WTC11 (cell line): Measurements from ENCODE around the gene GALNT16. TPM values are rescaled to one million over a fixed set of nuclear protein-coding genes. Genes with fewer than 3 reads are reported as not detected.

Experiments
- ATAC-seq: fragments of 200-7000 bp; cut with Tn5 transposase; 2 replicates; pipeline ENCODE4 v1.10.0; 2021; ENCODE audit warnings: mild to moderate bottlenecking, moderate library complexity
- CTCF ChIA-PET: fragments of 300-600 bp; sonication (Branson Sonifier 250); formaldehyde crosslinking; loops from one replicate; lab custom pipeline; 2021; ENCODE audit warnings: antibody characterized with exemption; lab: Charles Lee
- POLR2A ChIA-PET: fragments of 350-600 bp; sonication (Branson Sonifier 250); formaldehyde crosslinking; loops from one replicate; lab custom pipeline; 2021; ENCODE audit warnings: antibody characterized with exemption; lab: Charles Lee
- DNase-seq: peaks from one replicate; pipeline ENCODE4 v3.0.0; 2021; ENCODE audit warnings: low spot score
- H3K27ac Mint-ChIP-seq: 2 replicates; pipeline ENCODE4 v1.8.0; 2021; ENCODE audit warnings: mixed read lengths
- H3K27me3 Mint-ChIP-seq: 2 replicates; pipeline ENCODE4 v1.8.0; 2021; ENCODE audit warnings: low read depth, mild to moderate bottlenecking, moderate library complexity, mixed read lengths
- H3K36me3 Mint-ChIP-seq: 2 replicates; pipeline ENCODE4 v1.8.0; 2021; ENCODE audit warnings: mixed read lengths
- H3K4me1 Mint-ChIP-seq: 2 replicates; pipeline ENCODE4 v1.8.0; 2022; ENCODE audit warnings: mixed read lengths
- H3K4me3 Mint-ChIP-seq: 2 replicates; pipeline ENCODE4 v1.8.0; 2021; ENCODE audit warnings: mild to moderate bottlenecking, moderate library complexity, mixed read lengths
- H3K9me3 Mint-ChIP-seq: 2 replicates; pipeline ENCODE4 v1.8.0; 2021; ENCODE audit warnings: mixed read lengths
- ESRRA ChIP-seq: sonication (generic); formaldehyde crosslinking; IDR thresholded peaks from 2 replicates; pipeline ENCODE4 v1.8.1; 2022; ENCODE audit warnings: mild to moderate bottlenecking, missing genetic modification reagents, borderline replicate concordance
- FOXJ3 ChIP-seq: sonication (generic); formaldehyde crosslinking; IDR thresholded peaks from 2 replicates; pipeline ENCODE4 v1.9.0; 2021; ENCODE audit warnings: missing genetic modification reagents, mild to moderate bottlenecking, borderline replicate concordance
- IRF2 ChIP-seq: sonication (generic); formaldehyde crosslinking; IDR thresholded peaks from 2 replicates; pipeline ENCODE4 v1.8.0; 2022; ENCODE audit warnings: low read depth, missing genetic modification reagents, borderline replicate concordance
- JUN ChIP-seq: sonication (generic); formaldehyde crosslinking; IDR thresholded peaks from 2 replicates; pipeline ENCODE4 v1.8.0; 2023; ENCODE audit warnings: mild to moderate bottlenecking, missing genetic modification reagents
- SMAD3 ChIP-seq: sonication (generic); formaldehyde crosslinking; IDR thresholded peaks from 2 replicates; pipeline ENCODE4 v1.8.0; 2022; ENCODE audit warnings: missing genetic modification reagents, mild to moderate bottlenecking, borderline replicate concordance
- SOX15 ChIP-seq: fragments of 250-450 bp; sonication (Bioruptor Pico); IDR thresholded peaks from 2 replicates; pipeline ENCODE4 v1.9.0; 2021; ENCODE audit warnings: mild to moderate bottlenecking
- TCF7 ChIP-seq: sonication (generic); formaldehyde crosslinking; IDR thresholded peaks from 2 replicates; pipeline ENCODE4 v1.8.0; 2022; ENCODE audit warnings: mild to moderate bottlenecking, low read depth, missing genetic modification reagents, moderate library complexity
- ZNF121 ChIP-seq: sonication (generic); formaldehyde crosslinking; IDR thresholded peaks from 2 replicates; pipeline ENCODE4 v1.8.0; 2023; ENCODE audit warnings: missing genetic modification reagents
- ZNF138 ChIP-seq: sonication (generic); formaldehyde crosslinking; conservative IDR thresholded peaks from 2 replicates; pipeline ENCODE4 v1.8.1; 2022; ENCODE audit warnings: mild to moderate bottlenecking, moderate library complexity, missing genetic modification reagents
- ZNF219 ChIP-seq: sonication (generic); formaldehyde crosslinking; IDR thresholded peaks from 2 replicates; pipeline ENCODE4 v1.8.0; 2023; ENCODE audit warnings: missing genetic modification reagents, mild to moderate bottlenecking, borderline replicate concordance
- ZNF671 ChIP-seq: fragments of 250-450 bp; sonication (Bioruptor Pico); IDR thresholded peaks from 2 replicates; pipeline ENCODE4 v1.8.0; 2021; ENCODE audit warnings: mild to moderate bottlenecking
- total RNA-seq: library from RNA; stranded (reverse); gene quantifications from 3 replicates; pipeline ENCODE4 v1.2.3, GENCODE V29; 2021
- TF ChIP-seq, protein P1 (sequence below): sonication (generic); formaldehyde crosslinking; IDR thresholded peaks from 2 replicates; pipeline ENCODE4 v1.8.0; 2022; ENCODE audit warnings: mild to moderate bottlenecking, missing genetic modification reagents
- TF ChIP-seq, protein P2 (sequence below): fragments of 250-450 bp; sonication (Bioruptor Pico); IDR thresholded peaks from 2 replicates; pipeline ENCODE4 v1.9.0; 2021; ENCODE audit warnings: moderate library complexity, mild to moderate bottlenecking, inconsistent platforms, borderline replicate concordance
- TF ChIP-seq, protein P3 (sequence below): fragments of 250-450 bp; sonication (Bioruptor Pico); IDR thresholded peaks from 2 replicates; pipeline ENCODE4 v2.1.2; 2022; ENCODE audit warnings: mild to moderate bottlenecking, moderate library complexity
- TF ChIP-seq, protein P4 (sequence below): sonication (generic); formaldehyde crosslinking; IDR thresholded peaks from 2 replicates; pipeline ENCODE4 v1.8.0; 2022; ENCODE audit warnings: mild to moderate bottlenecking, missing genetic modification reagents
- TF ChIP-seq, protein P5 (sequence below): sonication (generic); formaldehyde crosslinking; IDR thresholded peaks from 2 replicates; pipeline ENCODE4 v1.8.0; 2023; ENCODE audit warnings: mild to moderate bottlenecking, missing genetic modification reagents

Gene GALNT16
- total RNA-seq, 1 experiment from 2014 or later, result 4.5 TPM

DNA sequence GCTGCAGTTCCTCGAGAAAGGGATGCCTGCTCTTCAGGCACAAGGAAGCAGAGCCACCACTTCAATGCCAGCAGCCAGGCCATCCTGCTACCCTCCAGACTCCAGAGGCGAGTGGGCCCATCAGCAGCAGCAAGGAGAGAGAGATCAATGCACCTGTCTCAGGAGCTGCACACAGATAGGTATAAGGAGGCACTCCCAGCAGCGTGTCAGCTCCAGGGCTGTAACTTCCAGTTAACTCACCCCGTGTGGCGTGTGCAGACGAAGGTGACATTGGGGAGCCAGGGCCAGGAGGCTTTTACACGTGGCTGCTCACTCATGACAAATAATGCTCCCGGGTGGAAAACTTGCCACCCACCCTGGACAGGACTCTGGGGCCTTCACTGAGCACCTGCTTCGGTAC lies 24.2 kb downstream of the GALNT16 start (continued):
- TF ChIP-seq, protein P1, sequence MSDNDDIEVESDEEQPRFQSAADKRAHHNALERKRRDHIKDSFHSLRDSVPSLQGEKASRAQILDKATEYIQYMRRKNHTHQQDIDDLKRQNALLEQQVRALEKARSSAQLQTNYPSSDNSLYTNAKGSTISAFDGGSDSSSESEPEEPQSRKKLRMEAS (CRISPR knock-in tag), result no peak
- TF ChIP-seq, protein P2, sequence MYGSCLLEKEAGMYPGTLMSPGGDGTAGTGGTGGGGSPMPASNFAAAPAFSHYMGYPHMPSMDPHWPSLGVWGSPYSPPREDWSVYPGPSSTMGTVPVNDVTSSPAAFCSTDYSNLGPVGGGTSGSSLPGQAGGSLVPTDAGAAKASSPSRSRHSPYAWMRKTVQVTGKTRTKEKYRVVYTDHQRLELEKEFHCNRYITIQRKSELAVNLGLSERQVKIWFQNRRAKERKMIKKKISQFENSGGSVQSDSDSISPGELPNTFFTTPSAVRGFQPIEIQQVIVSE (CRISPR knock-in tag), result no peak
- TF ChIP-seq SOX15 (CRISPR knock-in tag), result no peak
- TF ChIP-seq, all 79 proteins: peak for 0

DNA sequence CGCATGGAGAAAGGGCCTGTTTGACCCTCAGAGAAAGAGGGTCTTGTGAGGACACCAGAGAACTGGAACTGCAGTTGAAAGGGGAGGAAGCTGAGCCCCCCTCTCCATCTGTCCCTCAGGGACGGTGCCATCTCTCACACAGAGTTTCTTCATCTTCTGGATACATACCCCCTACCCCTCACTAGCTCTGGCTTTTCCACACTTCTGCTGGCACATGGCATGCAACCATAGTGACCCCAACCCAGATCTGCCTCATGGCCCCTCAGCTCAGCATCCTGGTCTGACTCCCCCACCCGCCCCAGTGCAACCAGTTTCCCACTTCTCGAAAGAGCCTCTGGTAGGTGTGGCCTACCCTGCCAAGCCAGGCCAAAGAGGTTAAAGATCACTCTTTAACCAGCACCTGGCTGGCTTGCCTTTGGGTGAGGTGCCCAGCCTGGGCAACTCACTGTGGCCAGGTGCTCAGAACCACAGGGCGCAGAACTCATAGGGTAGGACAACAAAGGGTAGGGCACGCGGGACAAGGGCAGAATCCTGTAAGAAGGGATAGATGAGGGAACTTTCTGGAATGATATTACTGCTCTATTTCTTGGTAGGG lies 25.8 kb downstream of the GALNT16 start:
- DNase-seq (no peak), ATAC-seq (no peak)
- Mint-ChIP-seq H3K9me3 (no peaks in the 10 kb centered on the region), H3K4me1 (peaks cover 8% of the 10 kb centered on the region), H3K27ac (no peak overlapping the region), H3K4me3 (no peak overlapping the region), H3K27me3 (no peaks in the 10 kb centered on the region), H3K36me3 (no peaks in the 10 kb centered on the region)
- TF ChIP-seq ZNF219 (no peak), TCF7 (CRISPR knock-in tag) (no peak), JUN (no peak), ZNF121 (CRISPR knock-in tag) (no peak), SMAD3 (CRISPR knock-in tag) (no peak), FOXJ3 (no peak), ESRRA (CRISPR knock-in tag) (no peak), IRF2 (no peak), ZNF671 (no peak), ZNF138 (no peak)
- TF ChIP-seq, protein P3, sequence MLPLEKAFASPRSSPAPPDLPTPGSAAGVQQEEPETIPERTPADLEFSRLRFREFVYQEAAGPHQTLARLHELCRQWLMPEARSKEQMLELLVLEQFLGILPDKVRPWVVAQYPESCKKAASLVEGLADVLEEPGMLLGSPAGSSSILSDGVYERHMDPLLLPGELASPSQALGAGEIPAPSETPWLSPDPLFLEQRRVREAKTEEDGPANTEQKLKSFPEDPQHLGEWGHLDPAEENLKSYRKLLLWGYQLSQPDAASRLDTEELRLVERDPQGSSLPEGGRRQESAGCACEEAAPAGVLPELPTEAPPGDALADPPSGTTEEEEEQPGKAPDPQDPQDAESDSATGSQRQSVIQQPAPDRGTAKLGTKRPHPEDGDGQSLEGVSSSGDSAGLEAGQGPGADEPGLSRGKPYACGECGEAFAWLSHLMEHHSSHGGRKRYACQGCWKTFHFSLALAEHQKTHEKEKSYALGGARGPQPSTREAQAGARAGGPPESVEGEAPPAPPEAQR (CRISPR knock-in tag), result no peak
- TF ChIP-seq, protein P4, sequence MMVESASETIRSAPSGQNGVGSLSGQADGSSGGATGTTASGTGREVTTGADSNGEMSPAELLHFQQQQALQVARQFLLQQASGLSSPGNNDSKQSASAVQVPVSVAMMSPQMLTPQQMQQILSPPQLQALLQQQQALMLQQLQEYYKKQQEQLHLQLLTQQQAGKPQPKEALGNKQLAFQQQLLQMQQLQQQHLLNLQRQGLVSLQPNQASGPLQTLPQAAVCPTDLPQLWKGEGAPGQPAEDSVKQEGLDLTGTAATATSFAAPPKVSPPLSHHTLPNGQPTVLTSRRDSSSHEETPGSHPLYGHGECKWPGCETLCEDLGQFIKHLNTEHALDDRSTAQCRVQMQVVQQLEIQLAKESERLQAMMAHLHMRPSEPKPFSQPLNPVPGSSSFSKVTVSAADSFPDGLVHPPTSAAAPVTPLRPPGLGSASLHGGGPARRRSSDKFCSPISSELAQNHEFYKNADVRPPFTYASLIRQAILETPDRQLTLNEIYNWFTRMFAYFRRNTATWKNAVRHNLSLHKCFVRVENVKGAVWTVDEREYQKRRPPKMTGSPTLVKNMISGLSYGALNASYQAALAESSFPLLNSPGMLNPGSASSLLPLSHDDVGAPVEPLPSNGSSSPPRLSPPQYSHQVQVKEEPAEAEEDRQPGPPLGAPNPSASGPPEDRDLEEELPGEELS (CRISPR knock-in tag), result no peak
- TF ChIP-seq, protein P1 (CRISPR knock-in tag), result no peak
- TF ChIP-seq, protein P5, sequence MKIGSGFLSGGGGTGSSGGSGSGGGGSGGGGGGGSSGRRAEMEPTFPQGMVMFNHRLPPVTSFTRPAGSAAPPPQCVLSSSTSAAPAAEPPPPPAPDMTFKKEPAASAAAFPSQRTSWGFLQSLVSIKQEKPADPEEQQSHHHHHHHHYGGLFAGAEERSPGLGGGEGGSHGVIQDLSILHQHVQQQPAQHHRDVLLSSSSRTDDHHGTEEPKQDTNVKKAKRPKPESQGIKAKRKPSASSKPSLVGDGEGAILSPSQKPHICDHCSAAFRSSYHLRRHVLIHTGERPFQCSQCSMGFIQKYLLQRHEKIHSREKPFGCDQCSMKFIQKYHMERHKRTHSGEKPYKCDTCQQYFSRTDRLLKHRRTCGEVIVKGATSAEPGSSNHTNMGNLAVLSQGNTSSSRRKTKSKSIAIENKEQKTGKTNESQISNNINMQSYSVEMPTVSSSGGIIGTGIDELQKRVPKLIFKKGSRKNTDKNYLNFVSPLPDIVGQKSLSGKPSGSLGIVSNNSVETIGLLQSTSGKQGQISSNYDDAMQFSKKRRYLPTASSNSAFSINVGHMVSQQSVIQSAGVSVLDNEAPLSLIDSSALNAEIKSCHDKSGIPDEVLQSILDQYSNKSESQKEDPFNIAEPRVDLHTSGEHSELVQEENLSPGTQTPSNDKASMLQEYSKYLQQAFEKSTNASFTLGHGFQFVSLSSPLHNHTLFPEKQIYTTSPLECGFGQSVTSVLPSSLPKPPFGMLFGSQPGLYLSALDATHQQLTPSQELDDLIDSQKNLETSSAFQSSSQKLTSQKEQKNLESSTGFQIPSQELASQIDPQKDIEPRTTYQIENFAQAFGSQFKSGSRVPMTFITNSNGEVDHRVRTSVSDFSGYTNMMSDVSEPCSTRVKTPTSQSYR (CRISPR knock-in tag), result no peak
- ChIA-PET POLR2A (no interaction called here), CTCF (interaction anchor here (1.3 to 1.4 kb wide), 2 partner anchors 43 to 61 kb away, joined by 4 read pairs; no protein-coding TSS in a partner anchor)
